Left ventricle myocardium superior (tissue), 1 donor: ENCODE data around the gene ZNF74. TPM values are rescaled to one million over a fixed set of nuclear protein-coding genes. Genes with fewer than 3 reads are reported as not detected.
A peak's percentile ranks its signal among the peaks of the same experiment; 100 is the strongest.
"Not testable (repeated sequence)": the region's sequence is repeated elsewhere in the genome, so short reads cannot be mapped to it uniquely, and the experiment has no call there.

ENCODE experiments used
- ATAC-seq: fragments of 200-7000 bp; cut with Tn5 transposase; one replicate; pipeline ENCODE4 v1.9.1; 2020; ENCODE audit warnings: mild to moderate bottlenecking, moderate library complexity
- DNase-seq: peaks from one replicate; pipeline ENCODE4 v3.0.0-alpha.2; 2020
- intact Hi-C: fragments of 100-400 bp; cut with micrococcal nuclease; formaldehyde crosslinking; loops from one replicate; pipeline ENCODE4 v1.11.0; 2022
- total RNA-seq: library from RNA; stranded (reverse); fragmentation: NEBNext Ultra II Directional; extraction: Animal tissue kit (Norgen Biotek cat#: 25700); gene quantifications from one replicate; pipeline ENCODE4 v1.2.1, GENCODE V29; 2021
- donor health status: DM: no; HTN: yes; CAD: no; lungs with severe emphysema.

Gene ZNF74
- total RNA-seq, 1 donor from 2014 or later = 4.9 TPM

DNA sequence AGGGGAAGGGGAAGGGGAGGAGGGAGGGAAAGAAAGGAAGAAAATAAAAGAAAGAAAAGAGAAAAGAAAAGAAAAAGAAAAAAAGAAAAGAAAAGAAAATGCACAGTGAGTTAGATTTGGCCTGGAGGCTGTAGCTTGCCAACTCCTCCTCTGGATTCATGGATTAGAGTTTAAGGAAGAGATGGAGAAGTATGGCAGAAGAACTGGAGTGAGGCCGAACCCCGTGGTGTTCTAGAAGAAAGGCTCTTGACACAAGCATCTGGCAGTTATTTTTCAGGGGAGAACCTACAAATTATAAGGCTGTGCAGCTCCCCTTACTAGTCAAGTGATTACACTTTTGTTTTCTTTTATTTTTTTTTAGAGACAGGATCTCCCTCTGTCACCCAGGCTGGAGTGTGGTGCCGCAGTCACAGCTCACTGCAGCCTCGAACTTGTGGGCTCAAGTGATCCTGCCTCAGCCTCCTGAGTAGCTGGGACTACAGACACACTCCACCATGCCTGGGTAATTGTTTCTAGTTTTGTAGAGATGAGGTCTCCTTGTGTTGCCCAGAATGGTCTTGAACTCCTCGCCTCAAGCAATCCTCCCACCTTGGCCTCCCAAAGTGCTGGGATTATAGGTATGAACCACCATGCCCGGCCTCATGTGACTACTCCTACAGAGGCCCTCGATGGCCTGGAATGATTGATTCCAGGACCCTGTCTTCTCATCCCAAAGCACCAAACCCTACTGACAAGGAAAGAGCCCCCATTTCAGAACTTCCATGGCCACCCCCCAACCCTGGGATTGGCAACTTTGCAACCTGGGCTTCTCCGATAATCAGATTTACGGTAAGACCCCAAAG lies 19.5 kb downstream of the ZNF74 start:
- DNase-seq = no peak
- ATAC-seq = no peak
- intact Hi-C loops = no loop called here

DNA sequence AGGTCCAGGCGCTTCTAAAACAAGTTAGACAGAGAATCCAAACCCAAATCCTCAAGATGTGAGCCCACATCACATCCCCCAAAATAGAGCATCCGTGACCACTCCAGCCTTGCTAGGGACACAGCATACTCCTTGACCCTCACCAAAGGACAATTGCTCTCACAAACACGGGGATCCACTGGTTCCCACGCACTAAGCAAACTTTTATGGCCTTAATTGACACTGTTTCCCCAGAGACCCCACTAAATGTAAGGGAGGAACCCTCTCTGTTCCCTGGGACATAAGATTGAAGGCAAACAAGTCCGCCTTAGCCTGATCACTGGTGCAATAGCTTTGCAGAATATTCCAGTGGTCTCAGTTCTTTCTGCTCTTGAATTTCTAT lies 20.1 kb downstream of the ZNF74 start:
- DNase-seq (no peak), ATAC-seq (no peak)
- intact Hi-C loops = no loop called here

DNA sequence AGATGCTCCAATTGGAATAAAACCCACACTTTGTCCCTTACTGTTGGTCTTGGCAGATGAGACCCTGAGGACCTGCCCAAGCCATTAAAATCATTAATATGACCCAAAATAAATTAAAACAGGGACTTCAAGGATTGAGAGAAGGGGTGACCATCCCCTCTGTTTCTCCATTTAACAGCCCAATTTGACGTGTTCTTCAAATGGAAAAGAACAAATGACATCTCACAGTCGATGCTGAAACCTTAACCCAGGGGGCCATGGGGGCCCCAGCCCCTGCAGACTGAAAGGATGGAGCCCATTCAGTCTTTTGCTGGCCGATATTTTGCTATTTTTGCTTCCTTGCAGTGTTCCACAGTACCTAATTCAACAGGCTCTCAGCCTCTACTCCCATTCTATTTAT lies 20.5 kb downstream of the ZNF74 start:
- DNase-seq = no peak
- ATAC-seq = no peak
- intact Hi-C loops = no loop called here

- intact Hi-C loops = loop anchor here (5.0 kb wide), 1 partner anchor 42 kb away; no protein-coding TSS in a partner anchor
- not testable (repeated sequence) for ATAC-seq
Measured at GRCh38 chr22:20415241-20415640, 21.3 kb downstream of the ZNF74 start.

DNA sequence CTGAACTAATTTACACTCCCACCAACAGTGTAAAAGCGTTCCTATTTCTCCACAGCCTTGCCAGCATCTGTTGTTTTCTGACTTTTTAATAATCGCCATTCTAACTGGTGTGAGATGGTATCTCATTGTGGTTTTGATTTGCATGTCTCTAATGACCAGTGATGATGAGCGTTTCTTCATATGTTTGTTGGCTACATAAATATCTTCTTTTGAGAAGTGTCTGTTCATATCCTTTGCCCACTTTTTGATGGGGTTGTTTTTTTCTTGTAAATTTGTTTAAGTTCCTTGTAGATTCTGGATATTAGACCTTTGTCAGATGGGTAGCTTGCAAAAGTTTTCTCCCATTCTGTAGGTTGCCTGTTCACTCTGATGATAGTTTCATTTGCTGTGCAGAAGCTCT lies 21.7 kb downstream of the ZNF74 start:
- DNase-seq, ATAC-seq: not testable (repeated sequence)
- intact Hi-C loops = loop anchor here (5.0 kb wide), 1 partner anchor 42 kb away; no protein-coding TSS in a partner anchor

More at GRCh38 chr22:20415241-20415640, 21.3 kb downstream of the ZNF74 start:
- not testable (repeated sequence) for DNase-seq

DNA sequence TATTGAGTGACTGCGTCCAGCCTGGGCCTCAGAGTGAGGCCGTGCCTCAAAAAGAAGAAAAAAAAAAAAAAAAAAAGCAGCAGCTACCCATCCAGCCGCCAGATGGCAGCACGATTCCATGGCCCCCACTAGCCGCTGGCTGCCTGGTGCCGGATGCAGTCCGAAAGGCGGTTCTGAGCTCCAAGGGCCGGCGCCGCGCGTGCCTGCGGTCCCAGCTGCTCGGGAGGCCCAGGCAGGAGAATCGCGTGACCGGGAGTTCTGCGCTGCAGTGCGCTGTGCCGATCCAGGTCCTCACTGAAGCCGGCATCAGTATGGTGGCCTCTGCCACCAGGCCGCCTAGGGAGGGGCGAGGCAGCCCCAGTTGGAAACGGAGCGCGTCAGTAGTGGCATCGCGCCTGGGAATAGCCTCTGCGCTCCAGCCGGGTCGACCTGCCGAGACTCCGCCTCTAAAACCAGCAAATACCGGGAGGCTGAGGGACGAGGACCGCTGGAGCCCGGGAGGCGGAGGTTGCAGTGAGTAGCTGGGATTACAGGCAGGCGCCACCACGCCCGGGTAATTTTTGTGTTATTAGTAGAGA lies 24.3 kb downstream of the ZNF74 start:
- DNase-seq (peak; percentile 91), ATAC-seq (peak; percentile 92)
- intact Hi-C loops = loop anchor here (5.0 kb wide), 1 partner anchor 39 kb away; no protein-coding TSS in a partner anchor

GRCh38 chr22:20419664-20419951 lies 25.7 kb downstream of the ZNF74 start:
- DNase-seq = no peak
- intact Hi-C loops = loop anchor here (5.0 kb wide), 1 partner anchor 38 kb away; no protein-coding TSS in a partner anchor
- no peak for ATAC-seq

GRCh38 chr22:20420157-20420842 lies 26.3 kb downstream of the ZNF74 start:
- DNase-seq (no peak), ATAC-seq (no peak)
- intact Hi-C loops = no loop called here

DNA sequence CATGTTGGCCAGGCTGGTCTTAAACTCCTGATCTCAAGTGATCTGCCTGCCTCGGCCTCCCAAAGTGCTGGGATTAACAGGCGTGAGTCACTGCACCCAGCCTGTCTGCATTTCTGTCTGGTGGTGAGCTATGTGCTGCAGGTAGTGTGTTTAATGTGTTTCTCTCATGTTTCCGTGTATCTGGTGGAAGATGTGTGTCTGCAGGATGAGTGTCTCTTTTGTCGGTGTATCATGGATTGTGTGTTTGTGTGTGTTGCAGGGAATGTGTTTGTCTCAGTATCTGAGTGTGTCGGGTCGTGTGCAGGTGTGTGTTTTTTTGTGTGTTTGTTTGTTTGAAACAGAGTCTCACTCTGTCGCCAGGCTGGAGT lies 27.5 kb downstream of the ZNF74 start:
- no peak for DNase-seq
- ATAC-seq = no peak
- intact Hi-C loops = no loop called here

- DNase-seq (no peak), ATAC-seq (no peak)
- intact Hi-C loops = no loop called here
Measured at GRCh38 chr22:20422271-20423007, 28.5 kb downstream of the ZNF74 start.

GRCh38 chr22:20423008-20423905 lies 29.3 kb downstream of the ZNF74 start:
- intact Hi-C loops = no loop called here

GRCh38 chr22:20423906-20424551 lies 30.1 kb downstream of the ZNF74 start:
- DNase-seq (peak; percentile 40), ATAC-seq (peak; percentile 16)
- intact Hi-C loops = no loop called here

More at GRCh38 chr22:20423008-20423905, 29.3 kb downstream of the ZNF74 start:
- peak; percentile 87 for ATAC-seq
- peak; percentile 92 for DNase-seq

DNA sequence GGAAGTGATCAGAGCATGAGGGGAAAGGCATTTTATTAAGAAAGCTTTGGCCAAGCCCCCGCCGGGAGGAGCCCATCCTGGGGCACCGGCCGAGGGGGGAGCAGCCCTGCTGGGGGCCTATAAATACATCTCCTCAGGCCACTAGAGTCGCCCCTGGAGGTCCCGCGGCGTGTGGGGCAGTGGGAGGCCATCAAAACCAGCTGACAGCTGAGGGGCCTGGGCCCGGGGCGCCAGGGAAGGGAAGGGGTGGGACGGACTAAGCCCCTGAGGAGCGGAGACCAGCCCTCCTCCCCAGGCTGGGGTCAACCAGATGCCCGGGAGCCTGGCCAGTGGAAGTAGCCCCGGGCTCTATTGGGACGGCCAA lies 30.6 kb downstream of the ZNF74 start:
- intact Hi-C loops = no loop called here
- no peak for DNase-seq
- ATAC-seq = no peak

- intact Hi-C loops = no loop called here
- DNase-seq (peak; percentile 64), ATAC-seq (peak; percentile 6)
Measured at GRCh38 chr22:20424932-20425565, 31.1 kb downstream of the ZNF74 start.

- peak; percentile 37 for DNase-seq
- intact Hi-C loops = no loop called here
Measured at GRCh38 chr22:20425566-20426258, 31.8 kb downstream of the ZNF74 start.

GRCh38 chr22:20426259-20426615 lies 32.3 kb downstream of the ZNF74 start:
- intact Hi-C loops = no loop called here
- ATAC-seq (no peak), DNase-seq (no peak)

More at GRCh38 chr22:20425566-20426258, 31.8 kb downstream of the ZNF74 start:
- no peak for ATAC-seq
